GM21576 (cell line): ENCODE measurements around the gene KCNV2.

Experiments used
- ATAC-seq: cut with Tn5 transposase; IDR thresholded peaks from one replicate; pipeline ENCODE4 v1.9.1; 2021; ENCODE audit warnings: mild to moderate bottlenecking, moderate library complexity; ENCODE audit not compliant: unreplicated experiment

The KCNV2 gene

GRCh38 chr9:2758162-2758897 is 41.0 kb downstream of the KCNV2 start:
- no peak for ATAC-seq

- ATAC-seq: no peak
These were observed 41.7 kb downstream of the KCNV2 start for GRCh38 chr9:2758898-2759510.

- no peak for ATAC-seq
These were observed 44.1 kb downstream of the KCNV2 start for GRCh38 chr9:2761424-2761823.

- ATAC-seq: no peak
These were observed 47.0 kb downstream of the KCNV2 start for GRCh38 chr9:2764353-2764752.

GRCh38 chr9:2765250-2765880 is 48.1 kb downstream of the KCNV2 start:
- no peak for ATAC-seq

GRCh38 chr9:2767800-2768677 is 50.7 kb downstream of the KCNV2 start:
- no peak for ATAC-seq

GRCh38 chr9:2771087-2771486 is 53.8 kb downstream of the KCNV2 start:
- no peak for ATAC-seq

GRCh38 chr9:2771661-2772060 is 54.4 kb downstream of the KCNV2 start:
- no peak for ATAC-seq

GRCh38 chr9:2777454-2777853 is 60.1 kb downstream of the KCNV2 start:
- ATAC-seq: no peak

- ATAC-seq: no peak
These were observed 61.5 kb downstream of the KCNV2 start for GRCh38 chr9:2778816-2779215.
